GM21619 (cell line): ENCODE measurements around the gene CEP70.
"Not testable (repeated sequence)": the region's sequence is repeated elsewhere in the genome, so short reads cannot be mapped to it uniquely, and the experiment has no call there.

ENCODE experiments used
- ATAC-seq: cut with Tn5 transposase; IDR thresholded peaks from one replicate; pipeline ENCODE4 v1.9.1; 2021; ENCODE audit not compliant: unreplicated experiment

The CEP70 gene

DNA sequence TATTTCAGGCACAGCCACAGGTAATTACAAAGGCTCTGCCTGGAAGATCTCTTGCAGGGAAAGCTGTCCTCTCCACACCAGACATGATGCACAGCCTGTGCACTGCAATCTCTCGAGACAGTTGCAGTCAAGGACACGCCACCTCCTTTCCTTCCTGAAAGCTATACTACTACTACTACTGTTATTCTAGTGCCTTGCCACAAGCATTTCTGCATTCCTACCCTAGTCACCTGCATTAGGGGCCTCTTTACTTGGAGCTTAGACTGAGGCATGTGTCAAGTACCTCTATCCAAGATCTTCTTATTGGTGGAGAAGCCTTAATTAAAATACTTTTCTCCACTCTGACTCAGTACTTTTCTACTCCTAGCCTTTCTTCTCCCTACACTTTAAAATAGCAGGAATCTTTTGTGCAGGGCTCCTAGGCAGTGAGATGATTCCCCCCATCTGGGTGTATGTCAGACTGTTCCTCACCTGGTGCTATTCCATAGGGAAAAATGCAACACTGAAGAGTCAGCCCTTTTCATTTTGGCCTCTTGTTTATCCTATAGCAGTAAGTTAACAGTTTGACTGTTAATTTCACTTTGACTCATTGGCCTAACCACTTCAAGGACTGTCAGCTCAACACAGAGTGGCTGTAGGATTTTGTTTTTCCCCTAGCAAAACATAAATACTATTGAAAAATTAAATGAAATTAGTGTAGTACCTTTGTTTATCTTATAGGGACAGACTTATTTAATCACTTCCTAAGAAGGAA lies 80.8 kb downstream of the CEP70 start:
- ATAC-seq: peak; percentile 92

DNA sequence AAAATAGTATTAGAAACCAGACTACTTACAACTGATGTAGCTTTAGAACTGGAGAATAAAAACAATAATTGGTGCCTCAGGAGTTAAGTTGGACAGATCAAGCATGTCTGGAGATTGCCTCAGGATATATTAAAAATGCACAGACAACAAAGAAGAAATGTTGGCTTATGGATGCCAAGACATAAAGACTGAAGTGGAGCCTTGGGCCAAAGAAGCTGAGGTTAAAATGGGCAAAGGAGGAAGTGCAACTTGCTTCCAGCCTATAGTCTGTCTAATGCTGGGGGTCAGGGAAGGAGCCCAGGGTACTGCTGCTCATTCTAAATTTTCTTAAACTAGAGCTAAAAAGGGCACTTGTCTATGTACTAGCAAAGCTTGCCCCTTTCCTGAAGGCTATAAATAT lies 82.1 kb downstream of the CEP70 start:
- no peak for ATAC-seq

DNA sequence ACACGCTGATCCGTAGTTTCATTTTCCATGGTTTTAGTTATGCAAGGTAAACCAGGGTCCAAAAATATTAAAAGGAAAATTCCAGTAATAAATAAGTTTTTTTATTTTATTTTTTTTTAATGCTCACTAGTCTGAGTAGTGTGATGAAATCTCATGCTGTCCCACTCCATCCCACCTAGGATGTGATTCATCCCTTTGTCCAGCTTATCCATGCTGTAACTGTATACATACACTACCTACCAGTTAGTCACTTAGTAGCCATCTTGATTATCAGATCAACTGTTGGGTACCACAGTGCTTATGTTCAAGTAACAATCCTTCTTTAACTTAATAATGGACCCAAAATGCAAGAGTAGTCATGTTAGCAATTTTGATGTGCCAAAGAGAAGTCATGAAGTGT lies 84.5 kb downstream of the CEP70 start:
- ATAC-seq: no peak

DNA sequence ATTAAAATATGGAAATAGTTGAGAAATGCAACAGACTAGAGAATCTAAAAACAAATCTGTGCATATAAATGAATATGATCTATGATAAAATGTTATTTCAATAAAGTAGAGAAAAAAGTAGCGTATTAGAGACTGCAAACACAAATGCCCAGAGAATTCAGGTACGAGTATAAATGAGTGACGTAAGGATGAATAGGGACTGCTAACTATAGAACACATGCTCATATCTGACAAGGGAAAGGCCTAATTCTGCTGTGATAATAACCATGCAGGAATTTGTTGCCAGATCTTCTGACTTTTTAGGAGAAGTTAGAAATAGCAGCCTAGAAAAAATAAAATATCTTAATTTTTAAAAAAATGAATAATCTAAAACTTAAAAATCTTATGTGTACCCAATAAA lies 86.5 kb downstream of the CEP70 start:
- no peak for ATAC-seq

DNA sequence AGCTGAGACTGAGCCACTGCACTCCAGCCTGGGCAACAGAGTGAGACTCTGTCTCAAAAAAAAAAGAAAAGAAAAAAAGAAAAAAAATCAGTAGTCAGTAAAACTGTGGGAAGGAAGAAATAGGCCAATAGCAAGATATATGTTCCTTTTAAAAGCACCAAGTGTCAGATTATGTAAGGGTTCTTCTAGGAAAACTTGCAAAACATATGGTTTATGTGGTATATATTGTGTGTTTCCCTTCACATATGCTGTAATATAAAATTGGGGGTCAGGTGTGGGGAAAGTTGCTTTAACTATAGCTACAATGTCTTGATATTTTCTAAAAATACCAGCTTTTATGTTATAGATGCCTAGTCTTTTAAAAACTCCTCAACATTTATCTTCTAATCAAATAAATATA lies 95.1 kb downstream of the CEP70 start:
- no peak for ATAC-seq

DNA sequence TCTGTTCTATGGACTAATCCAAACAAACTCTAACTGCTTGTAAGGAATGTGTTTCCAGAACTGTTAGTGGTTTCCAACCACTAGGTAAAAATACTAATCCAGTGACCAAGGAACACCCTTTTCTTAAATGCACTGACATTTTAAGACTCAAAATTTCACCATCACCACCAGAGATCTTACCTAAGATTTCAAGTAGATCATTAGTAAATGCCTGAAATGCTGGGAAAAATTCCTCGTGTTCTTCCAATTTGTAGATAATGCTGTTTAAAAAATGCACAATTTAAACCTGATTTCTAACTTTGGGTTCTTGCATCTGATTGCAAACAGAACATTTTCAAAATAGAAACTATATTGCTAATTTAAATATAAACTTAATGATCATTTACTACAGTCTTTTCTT lies 96.2 kb downstream of the CEP70 start:
- no peak for ATAC-seq

DNA sequence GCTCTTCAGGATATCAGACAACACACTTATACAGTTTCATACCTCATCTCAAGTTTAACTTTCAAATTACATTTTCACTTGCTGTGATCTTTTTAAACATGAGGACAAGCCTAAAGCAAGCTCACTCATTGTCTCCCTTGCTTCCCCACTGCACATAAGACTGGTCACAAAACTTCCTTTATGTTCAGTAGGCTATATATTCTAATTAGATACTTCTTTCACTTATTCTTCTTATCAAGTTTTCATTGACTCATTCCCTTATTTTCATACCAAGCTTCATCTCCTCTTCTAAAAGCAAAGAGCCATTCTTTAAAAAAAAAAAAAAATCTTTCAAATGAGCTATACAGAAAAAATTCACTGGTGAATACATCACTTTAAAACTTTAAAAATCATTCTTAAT lies 97.0 kb downstream of the CEP70 start:
- ATAC-seq: no peak

DNA sequence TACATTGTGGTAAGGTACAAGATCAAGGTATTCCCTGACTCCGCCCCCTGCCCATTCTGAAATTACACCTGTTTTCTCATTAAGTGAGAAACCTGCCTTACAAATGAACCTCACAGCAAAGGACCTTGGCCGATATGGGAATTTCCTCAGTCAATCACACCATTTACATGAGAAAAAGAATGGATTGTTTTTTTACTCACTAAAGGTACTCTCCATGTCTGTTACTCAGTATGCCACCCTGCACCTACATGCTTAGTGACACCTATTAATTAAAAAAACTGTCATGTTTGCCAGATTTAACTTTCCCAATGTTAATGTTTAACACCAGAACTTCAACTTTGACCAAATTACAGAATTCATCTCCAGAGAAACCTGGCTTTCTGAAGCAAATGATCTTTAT lies 97.6 kb downstream of the CEP70 start:
- no peak for ATAC-seq

DNA sequence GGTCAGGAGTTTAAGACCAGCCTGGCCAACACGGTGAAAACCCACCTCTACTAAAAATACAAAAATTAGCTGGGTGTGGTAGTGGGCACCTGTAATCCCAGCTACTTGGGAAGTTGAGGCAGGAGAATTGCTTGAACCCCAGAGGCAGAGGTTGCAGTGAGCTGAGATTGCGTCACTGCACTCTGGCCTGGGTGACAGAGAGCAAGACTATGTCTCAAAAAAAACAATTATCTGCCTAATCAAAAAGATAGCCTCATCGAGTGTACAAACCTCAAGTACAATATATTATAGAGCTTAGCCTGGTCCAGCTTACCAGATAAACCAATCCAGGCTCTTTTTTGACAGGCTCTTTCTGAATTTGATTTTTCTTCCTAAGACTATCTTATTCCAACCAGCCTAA lies 98.4 kb downstream of the CEP70 start:
- not testable (repeated sequence) for ATAC-seq

DNA sequence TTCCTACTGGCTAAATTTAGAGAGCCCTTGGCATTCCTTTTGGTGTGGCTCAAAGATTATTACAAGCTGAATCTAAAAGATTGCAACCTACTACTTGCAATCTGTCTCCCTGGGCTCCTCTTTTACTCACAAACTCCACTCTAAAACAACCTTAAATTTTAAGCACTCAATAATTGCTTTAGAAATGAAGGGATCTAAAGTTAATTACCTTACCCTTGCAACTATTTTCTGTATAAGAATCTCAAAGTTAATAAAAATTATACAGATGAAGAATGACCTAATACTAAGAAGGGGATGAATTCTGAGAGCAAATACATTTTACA lies 99.5 kb downstream of the CEP70 start:
- ATAC-seq: no peak

DNA sequence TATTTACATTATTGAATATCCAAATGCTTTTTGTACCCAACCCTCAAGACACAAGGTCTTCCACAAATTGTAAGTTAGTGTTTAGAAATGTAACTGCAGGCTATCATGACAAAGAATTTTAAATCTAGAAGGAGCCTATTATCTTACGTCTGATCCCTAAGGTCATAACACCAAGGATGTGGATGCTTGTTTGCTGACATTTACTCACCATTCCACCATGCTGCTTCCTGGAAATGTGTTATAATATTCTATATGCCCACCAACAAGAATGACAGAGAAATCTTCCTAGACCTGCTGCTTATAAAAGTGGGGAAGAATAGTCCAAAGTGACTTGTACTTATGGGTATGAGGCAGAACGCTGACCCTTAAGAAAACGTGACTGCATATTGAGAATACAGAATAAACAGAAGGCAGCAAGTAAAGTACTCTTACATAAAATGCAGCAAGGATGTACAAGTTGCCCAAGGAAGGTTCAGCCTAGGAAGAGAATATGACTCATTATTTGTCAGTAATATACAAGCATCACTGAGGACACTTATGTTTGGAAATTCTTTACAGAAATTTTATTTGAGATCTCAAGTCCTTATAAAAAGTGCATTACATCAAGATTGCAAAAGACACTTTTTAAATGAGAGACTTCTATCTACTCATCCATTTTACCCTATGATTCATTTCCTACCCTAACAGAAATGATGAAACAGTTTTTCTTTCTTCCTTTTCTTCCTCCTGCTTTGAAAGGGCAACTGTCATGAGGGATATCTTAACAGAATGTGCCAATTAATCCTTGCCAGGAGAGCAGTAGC lies 100.1 kb downstream of the CEP70 start:
- ATAC-seq: no peak

DNA sequence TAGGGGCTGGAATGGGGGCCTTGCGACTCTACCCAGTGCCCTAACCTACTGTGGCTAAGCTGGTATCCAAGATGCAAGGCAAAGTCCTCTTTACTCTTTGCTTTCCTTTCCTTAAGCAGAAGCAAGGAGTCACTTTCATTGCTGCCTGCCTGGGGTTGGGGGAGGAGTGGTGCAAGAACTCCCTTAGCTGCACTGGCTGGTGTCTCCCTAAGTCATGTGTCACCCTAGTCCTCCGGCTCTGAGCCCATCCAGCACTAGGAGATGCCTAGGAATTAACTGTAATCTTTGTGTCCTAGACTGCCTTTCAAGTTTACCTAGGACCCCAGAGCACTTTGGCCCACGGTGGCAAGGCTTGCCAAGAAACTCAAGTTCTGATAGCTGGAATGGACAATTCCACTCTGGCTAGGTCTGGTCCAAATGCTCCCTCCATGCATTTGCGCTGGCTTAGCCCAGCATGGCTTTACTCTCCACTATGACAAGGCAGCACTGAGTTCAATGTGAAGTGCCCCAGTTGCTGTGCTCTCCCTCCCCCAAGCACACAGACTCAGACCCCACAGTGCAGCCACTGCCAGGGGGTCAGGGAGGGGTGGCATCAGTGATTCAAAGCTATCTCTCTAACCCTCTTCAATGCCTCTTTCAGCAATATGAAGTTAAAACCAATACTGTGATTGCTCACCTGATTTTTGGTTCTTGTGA lies 100.9 kb downstream of the CEP70 start:
- no peak for ATAC-seq

DNA sequence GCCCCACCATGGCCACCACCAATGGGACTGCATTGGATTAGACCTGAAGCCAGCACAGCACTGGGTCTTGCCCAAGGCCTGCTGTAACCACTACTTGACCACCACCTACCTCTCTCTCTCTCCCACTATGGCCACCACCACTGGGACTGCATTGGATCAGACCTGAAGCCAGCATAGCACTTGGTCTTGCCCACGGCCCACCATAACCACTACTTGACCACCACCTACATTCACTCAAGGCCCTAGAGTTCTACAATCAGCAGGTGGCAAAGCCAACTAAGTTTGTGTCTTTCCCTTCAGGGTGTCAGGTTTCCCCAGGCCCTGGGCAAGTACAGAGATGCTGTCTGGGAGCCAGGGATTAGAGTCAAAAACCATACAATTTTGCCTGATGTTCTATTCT lies 102.1 kb downstream of the CEP70 start:
- no peak for ATAC-seq

DNA sequence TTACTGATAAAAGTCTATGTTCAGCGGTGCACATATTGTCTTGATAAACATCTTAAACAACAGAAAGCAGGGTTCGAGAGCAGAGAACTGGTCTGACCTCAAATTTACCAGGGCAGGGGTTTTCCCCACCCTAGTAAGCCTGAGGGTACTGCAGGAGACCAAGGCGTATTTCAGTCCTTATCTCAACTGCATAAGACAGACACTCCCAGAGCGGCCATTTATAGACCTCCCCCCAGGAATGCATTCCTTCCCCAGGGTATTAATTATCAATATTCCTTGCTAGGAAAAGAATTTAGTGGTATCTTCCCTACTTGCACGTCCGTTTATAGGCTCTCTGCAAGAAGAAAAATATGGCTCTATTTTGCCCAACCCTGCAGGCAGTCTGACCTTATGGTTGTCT lies 107.5 kb downstream of the CEP70 start:
- ATAC-seq: not testable (repeated sequence)

DNA sequence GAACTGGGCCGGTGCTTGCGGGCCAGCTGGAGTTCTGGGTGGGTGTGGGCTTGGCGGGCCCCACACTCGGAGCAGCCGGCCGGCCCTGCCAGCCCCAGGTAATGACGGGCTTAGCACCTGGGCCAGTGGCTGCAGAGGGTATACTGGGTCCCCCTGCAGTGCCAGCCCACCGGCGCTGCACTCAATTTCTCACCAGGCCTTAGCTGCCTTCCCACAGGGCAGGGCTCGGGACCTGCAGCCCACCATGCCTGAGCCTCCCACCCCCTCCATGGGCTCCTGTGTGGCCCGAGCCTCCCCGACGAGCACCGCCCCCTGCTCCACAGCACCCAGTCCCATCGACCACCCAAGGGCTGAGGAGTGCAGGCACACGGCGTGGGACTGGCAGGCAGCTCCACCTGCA lies 109.4 kb downstream of the CEP70 start:
- ATAC-seq: not testable (repeated sequence)

DNA sequence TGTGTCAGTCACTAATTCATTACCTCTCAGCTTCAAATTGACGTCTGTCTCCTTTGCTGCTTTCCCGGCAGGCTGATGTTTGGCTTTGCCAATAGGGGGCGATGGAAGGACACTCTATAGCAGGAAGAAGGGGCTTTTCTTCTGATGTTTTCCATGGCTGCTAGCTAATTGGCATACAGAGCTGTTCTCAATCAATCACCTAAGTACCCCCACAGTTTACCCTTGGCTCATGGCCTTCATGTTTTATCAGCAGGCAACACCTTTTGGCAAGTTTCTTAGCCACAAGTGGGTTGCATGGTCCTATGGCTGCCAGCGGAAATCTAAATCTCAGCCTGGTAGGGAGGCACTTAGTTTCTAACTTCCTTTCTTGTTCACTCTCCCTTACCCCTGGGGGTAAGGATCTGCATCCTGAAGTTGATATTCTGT lies 114.6 kb downstream of the CEP70 start:
- no peak for ATAC-seq

DNA sequence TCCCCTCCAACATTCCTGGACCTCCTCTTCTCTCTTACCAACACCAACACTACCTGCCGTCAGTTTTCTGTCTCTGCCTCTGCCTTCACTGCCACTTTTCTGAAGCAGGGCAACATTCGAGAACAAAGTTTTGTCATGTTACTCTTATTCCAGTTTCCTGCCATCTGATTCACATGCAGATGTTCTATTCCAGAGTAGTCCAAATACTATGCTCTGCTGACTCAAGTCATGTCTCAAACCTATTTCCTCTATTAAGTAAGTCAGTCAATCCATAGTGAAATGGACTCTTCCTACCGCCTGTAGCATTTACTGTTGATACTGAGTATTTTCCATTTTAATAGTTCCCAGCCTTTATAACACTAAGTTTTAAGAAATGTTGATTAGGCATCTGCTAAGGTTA lies 116.3 kb downstream of the CEP70 start:
- ATAC-seq: no peak

DNA sequence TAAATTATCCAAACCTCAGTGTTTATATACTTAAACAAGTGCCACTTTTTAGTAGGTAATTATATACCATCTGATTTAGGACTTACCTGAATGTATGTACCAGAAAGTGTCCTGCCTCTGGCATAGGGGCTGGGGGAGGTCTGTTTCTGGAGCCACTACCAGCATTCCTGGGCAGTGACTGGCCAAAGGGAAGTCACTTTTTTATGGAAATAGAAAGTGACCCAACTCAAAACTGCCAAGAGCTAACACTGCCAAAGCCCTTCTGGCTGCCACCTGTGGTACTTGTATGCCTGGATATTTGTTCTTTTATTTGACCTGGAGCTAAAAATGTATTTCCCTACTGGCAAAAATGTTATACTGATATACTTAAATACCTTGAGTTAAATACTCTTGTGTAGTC lies 116.9 kb downstream of the CEP70 start:
- ATAC-seq: no peak

DNA sequence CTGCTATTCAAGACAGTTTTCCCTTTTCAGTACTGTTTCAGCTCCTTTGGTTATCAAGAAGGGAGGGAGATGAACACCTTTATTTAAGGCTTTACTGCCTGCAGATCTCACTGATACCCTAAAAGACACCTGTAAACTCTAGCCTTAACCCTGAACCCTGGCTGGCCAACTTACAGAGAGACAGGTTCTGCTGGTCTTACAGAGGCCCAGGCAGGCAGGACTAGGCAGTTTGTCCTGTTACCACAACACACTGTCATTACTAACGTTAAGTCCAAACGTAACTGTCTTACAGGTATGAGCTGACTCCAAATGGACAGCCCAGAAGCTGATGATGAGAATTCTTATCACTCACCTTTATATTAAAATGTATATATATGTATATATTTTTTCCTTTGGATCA lies 117.5 kb downstream of the CEP70 start:
- ATAC-seq: no peak

DNA sequence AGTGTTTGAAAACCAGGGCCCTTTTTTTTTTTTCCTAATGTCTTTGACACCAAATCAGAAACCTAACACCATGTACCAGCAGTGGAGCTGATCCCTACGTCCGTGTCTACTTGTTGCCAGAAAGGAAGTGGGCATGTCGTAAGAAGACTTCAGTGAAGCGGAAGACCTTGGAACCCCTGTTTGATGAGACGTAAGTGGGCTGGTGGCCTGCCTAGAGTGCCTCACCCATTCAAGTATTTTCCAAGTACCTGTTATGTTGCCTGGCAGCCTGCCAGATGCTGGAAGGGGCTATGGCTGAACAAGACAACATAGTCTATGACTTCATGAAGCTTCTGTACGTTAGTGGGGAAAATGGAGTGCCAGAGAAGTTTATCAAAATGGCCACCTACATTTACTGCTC lies 119.9 kb downstream of the CEP70 start:
- ATAC-seq: no peak

DNA sequence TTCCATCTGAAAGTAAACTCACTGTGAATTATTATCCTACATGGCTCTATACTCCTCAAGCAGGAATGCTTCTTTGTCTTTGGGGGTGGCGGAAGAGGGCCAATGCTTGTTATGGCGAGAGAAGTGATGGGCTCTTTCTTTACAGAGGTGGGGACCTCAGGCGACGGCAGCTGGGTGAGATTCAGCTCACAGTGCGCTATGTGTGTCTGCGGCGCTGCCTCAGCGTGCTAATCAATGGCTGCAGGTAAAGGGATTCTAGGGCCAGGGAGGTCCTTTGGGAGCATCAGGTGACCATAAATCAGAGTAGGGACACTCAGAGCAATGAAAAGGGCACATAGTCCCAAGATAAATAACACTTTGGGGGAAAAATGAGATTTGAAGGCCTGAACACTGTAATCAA lies 120.7 kb downstream of the CEP70 start:
- ATAC-seq: no peak
